H1 (cell line): ENCODE measurements around the gene VEPH1.

Experiments used
- BCL11A ChIP-seq, 2 experiments: IDR thresholded peaks; one replicate each; pipeline ENCODE4 v1.6.1; 2011; ENCODE audit warnings: low read depth in 2 of 2, low read length in 2 of 2, mild to moderate bottlenecking in 2 of 2
- CBX5 ChIP-seq: fragments of 300-800, 300-1000 bp; sonication (generic); IDR thresholded peaks from 2 replicates; pipeline ENCODE4 v1.7.1; 2016; ENCODE audit warnings: antibody characterized with exemption, low read length, low read depth
- CEBPB ChIP-seq: IDR thresholded peaks from 2 replicates; pipeline ENCODE4 v1.6.1; 2012; ENCODE audit warnings: low read depth, low read length
- CHD2 ChIP-seq: IDR thresholded peaks from 2 replicates; pipeline ENCODE4 v1.6.1; 2012; ENCODE audit warnings: low read length, improper control_type of control experiment
- EZH2 ChIP-seq: fragments of 200-600 bp; sonication (generic); IDR thresholded peaks from 2 replicates; pipeline ENCODE4 v1.7.1; 2012; ENCODE audit warnings: low read depth, mild to moderate bottlenecking, moderate library complexity, low read length, inconsistent platforms; ENCODE audit not compliant: severe bottlenecking
- POLR2A ChIP-seq, 2 experiments: IDR thresholded peaks; 1 replicate in 1 of 2; 2 replicates in 1 of 2; pipeline ENCODE4 v1.6.1; 2011; ENCODE audit warnings: low read depth in 2 of 2, low read length in 2 of 2, mild to moderate bottlenecking in 2 of 2; ENCODE audit errors: control extremely low read depth in 1 of 2
- POLR2AphosphoS5 ChIP-seq: IDR thresholded peaks from 2 replicates; pipeline ENCODE4 v1.6.1; 2011; ENCODE audit warnings: low read depth, low read length
- POU5F1 ChIP-seq: IDR thresholded peaks from 2 replicates; pipeline ENCODE4 v1.6.1; 2011; ENCODE audit warnings: low read depth, mild to moderate bottlenecking, low read length, moderate library complexity
- RAD21 ChIP-seq, 2 experiments: IDR thresholded peaks in 1 of 2; conservative IDR thresholded peaks in 1 of 2; 2 replicates each; pipeline ENCODE4 v1.6.1; 2011; ENCODE audit warnings: low read depth in 2 of 2, low read length in 2 of 2, improper control_type of control experiment in 1 of 2, inconsistent platforms in 1 of 2, mild to moderate bottlenecking in 1 of 2, moderate library complexity in 1 of 2
- TAF7 ChIP-seq: optimal IDR thresholded peaks from 2 replicates; pipeline ENCODE3; 2011; ENCODE audit warnings: low read depth, mild to moderate bottlenecking, inconsistent platforms, low read length, moderate library complexity, borderline replicate concordance
- YY1 ChIP-seq: IDR thresholded peaks from 2 replicates; pipeline ENCODE4 v1.6.1; 2011; ENCODE audit warnings: low read depth, mild to moderate bottlenecking, low read length
- TF ChIP-seq, protein P1 (sequence below), 3 experiments: IDR thresholded peaks; 1 replicate in 2 of 3; 2 replicates in 1 of 3; pipeline versions ENCODE4 v1.5.1 to v1.6.1; 2011; ENCODE audit warnings: low read length in 3 of 3, mild to moderate bottlenecking in 3 of 3, inconsistent platforms in 2 of 3, low read depth in 1 of 3, moderate library complexity in 1 of 3; ENCODE audit not compliant: insufficient read depth in 1 of 3; ENCODE audit errors: control extremely low read depth in 1 of 3
- TF ChIP-seq, protein P2 (sequence below): IDR thresholded peaks from 2 replicates; pipeline ENCODE4 v1.6.1; 2012; ENCODE audit warnings: inconsistent platforms

DNA sequence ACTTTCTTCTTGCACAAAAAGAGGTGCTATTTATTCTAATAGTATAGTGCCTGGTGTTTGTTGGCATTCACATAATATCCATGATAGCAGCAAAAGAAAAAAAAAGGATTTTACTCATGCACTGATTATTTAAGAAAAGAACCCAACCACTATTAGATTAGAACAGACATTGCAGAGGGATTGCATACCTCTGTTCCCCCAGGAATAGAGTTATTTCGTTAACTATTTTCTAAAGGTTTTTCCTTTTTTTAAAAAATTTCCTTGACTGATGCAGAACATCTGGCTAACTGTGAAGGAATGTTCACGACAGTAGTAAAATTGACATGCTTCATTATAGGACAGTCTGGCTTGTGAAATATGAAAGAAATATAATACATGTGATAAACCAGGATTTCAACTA, 203.1 kb downstream of the VEPH1 start:
- TF ChIP-seq, protein P1, sequence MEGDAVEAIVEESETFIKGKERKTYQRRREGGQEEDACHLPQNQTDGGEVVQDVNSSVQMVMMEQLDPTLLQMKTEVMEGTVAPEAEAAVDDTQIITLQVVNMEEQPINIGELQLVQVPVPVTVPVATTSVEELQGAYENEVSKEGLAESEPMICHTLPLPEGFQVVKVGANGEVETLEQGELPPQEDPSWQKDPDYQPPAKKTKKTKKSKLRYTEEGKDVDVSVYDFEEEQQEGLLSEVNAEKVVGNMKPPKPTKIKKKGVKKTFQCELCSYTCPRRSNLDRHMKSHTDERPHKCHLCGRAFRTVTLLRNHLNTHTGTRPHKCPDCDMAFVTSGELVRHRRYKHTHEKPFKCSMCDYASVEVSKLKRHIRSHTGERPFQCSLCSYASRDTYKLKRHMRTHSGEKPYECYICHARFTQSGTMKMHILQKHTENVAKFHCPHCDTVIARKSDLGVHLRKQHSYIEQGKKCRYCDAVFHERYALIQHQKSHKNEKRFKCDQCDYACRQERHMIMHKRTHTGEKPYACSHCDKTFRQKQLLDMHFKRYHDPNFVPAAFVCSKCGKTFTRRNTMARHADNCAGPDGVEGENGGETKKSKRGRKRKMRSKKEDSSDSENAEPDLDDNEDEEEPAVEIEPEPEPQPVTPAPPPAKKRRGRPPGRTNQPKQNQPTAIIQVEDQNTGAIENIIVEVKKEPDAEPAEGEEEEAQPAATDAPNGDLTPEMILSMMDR (IDR thresholded peaks at IDR 0.05; ENCODE audit: control extremely low read depth in 1 of 3, insufficient read depth in 1 of 3, low read depth in 1 of 3, low read length in 3 of 3), result no peak
- TF ChIP-seq CEBPB (no peak), POU5F1 (no peak), YY1 (no peak), POLR2A (IDR thresholded peaks at IDR 0.05; ENCODE audit: control extremely low read depth in 1 of 2, low read depth in 2 of 2, low read length in 2 of 2) (no peak), EZH2 (no peak), CHD2 (no peak), POLR2AphosphoS5 (no peak), RAD21 (IDR thresholded peaks at IDR 0.05 in 1 of 2, conservative IDR thresholded peaks at IDR 0.05 in 1 of 2; ENCODE audit: low read depth in 2 of 2, low read length in 2 of 2) (no peak), CBX5 (no peak), BCL11A (IDR thresholded peaks at IDR 0.05; ENCODE audit: low read depth in 2 of 2, low read length in 2 of 2) (no peak), TAF7 (no peak)
- TF ChIP-seq, protein P2, sequence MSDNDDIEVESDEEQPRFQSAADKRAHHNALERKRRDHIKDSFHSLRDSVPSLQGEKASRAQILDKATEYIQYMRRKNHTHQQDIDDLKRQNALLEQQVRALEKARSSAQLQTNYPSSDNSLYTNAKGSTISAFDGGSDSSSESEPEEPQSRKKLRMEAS, result no peak
